Natural killer cell (primary cell): Measurements from ENCODE around the gene BIN1. TPM values are rescaled to one million over a fixed set of nuclear protein-coding genes. Genes with fewer than 3 reads are reported as not detected.
A peak's percentile ranks its signal among the peaks of the same experiment; 100 is the strongest.

Experiments used
- ATAC-seq, 3 donors: fragments of 150-1000 bp in 2 of 3; fragments of 200-7000 bp in 1 of 3; cut with Tn5 transposase; 1 replicate in 1 of 3; 2 replicates in 2 of 3; pipeline ENCODE4 v1.10.0; 2021; ENCODE audit warnings: mild to moderate bottlenecking in 2 of 3, moderate library complexity in 2 of 3
- DNase-seq, 2 donors: peaks; one replicate each; pipeline versions ENCODE4 v3.0.0 to v3.0.0-alpha.2; 2013 to 2021; ENCODE audit warnings: mixed read lengths in 1 of 2
- H3K27ac ChIP-seq: one replicate; pipeline ENCODE4 v1.5.1; 2013; ENCODE audit warnings: mild to moderate bottlenecking, low read length
- H3K27me3 ChIP-seq: one replicate; pipeline ENCODE4 v1.6.1; 2013; ENCODE audit warnings: low read length; ENCODE audit not compliant: control insufficient read depth, insufficient read depth
- H3K36me3 ChIP-seq: one replicate; pipeline ENCODE4 v1.6.1; 2013; ENCODE audit warnings: low read length; ENCODE audit not compliant: control insufficient read depth, insufficient read depth
- H3K4me1 ChIP-seq: one replicate; pipeline ENCODE4 v1.6.1; 2013; ENCODE audit warnings: low read length; ENCODE audit not compliant: control insufficient read depth, insufficient read depth
- H3K4me3 ChIP-seq: one replicate; pipeline ENCODE4 v1.5.1; 2013; ENCODE audit warnings: low read length
- H3K9me3 ChIP-seq: one replicate; pipeline ENCODE4 v1.6.1; 2013; ENCODE audit warnings: low read length; ENCODE audit not compliant: control insufficient read depth, insufficient read depth
- H3K27ac Mint-ChIP-seq, 2 donors: one replicate each; pipeline ENCODE4 v1.8.0; 2022; ENCODE audit warnings: mild to moderate bottlenecking in 2 of 2, mixed read lengths in 2 of 2, moderate library complexity in 1 of 2
- H3K27me3 Mint-ChIP-seq, 2 donors: one replicate each; pipeline ENCODE4 v1.8.0; 2022; ENCODE audit warnings: low read depth in 2 of 2, mixed read lengths in 2 of 2
- H3K36me3 Mint-ChIP-seq: one replicate; pipeline ENCODE4 v1.8.0; 2022; ENCODE audit warnings: mixed read lengths
- H3K4me1 Mint-ChIP-seq, 2 donors: one replicate each; pipeline ENCODE4 v1.8.0; 2022; ENCODE audit warnings: mixed read lengths in 2 of 2
- H3K4me3 Mint-ChIP-seq: one replicate; pipeline ENCODE4 v1.8.0; 2022; ENCODE audit warnings: mild to moderate bottlenecking, moderate library complexity, mixed read lengths
- H3K9me3 Mint-ChIP-seq, 2 donors: one replicate each; pipeline ENCODE4 v1.8.0; 2022; ENCODE audit warnings: mixed read lengths in 2 of 2
- CTCF ChIP-seq: fragments of 200-600 bp; IDR thresholded peaks from one replicate; pipeline ENCODE4 v1.8.0; 2022; ENCODE audit warnings: antibody characterized with exemption
- WGBS: methylation state at CpG from one replicate; pipeline ENCODE4 v1.1.7; 2013; ENCODE audit warnings: missing lambda C conversion rate; ENCODE audit not compliant: insufficient coverage; 5-methylcytosine and 5-hydroxymethylcytosine counted together
- intact Hi-C: fragments of 100-400 bp; cut with micrococcal nuclease; formaldehyde crosslinking; loops from one replicate; pipeline ENCODE4 v1.14.2; 2022
- total RNA-seq, 4 donors: library from RNA; stranded (reverse); fragments of 120-200 nt in 1 of 4; gene quantifications; one replicate each; pipeline versions ENCODE4 v1.2.3 to v1.2.4, GENCODE V29; 2013 to 2022

Gene BIN1
- total RNA-seq: 100 to 1,000 TPM in 2 of 3 donors, 10 to 100 TPM in 1; 73.5 to 131 (median 107) TPM
- total RNA-seq (2013): 103 TPM

GRCh38 chr2:127106991-127107621 is at the start of gene BIN1:
Gene BIN1 (minus strand): TSS chr2:127107154. CDS start chr2:127106943, 211 bp downstream.
- TF ChIP-seq CTCF: no peak
- WGBS: under 1% methylated on average over 77 of the region's 77 CpGs
- peaks cover 10 to 18% of the 10 kb centered on the region in 2 donors for H3K27me3 Mint-ChIP-seq
- no peaks in the 10 kb centered on the region for H3K9me3 Mint-ChIP-seq
- Histone ChIP-seq H3K9me3 (no peaks in the 10 kb centered on the region), H3K36me3 (no peaks in the 10 kb centered on the region), H3K27me3 (no peaks in the 10 kb centered on the region), H3K27ac (no peak within 1 kb of the TSS), H3K4me3 (peak within 1 kb of the TSS; percentile 49), H3K4me1 (peaks cover 31% of the 10 kb centered on the region)
- no peaks in the 10 kb centered on the region for H3K36me3 Mint-ChIP-seq
- H3K27ac Mint-ChIP-seq: peak within 1 kb of the TSS; percentile 75 to 85
- ATAC-seq (peak; percentile 88 to 89 (median 88)), DNase-seq (peak; percentile 65 to 87)
- H3K4me1 Mint-ChIP-seq: peaks cover 6 to 19% of the 10 kb centered on the region in 2 donors
- intact Hi-C loops: loop anchor here (2.0 to 5.0 kb wide), 2 partner anchors 26 to 40 kb away; no protein-coding TSS in a partner anchor
- peak within 1 kb of the TSS; percentile 98 for H3K4me3 Mint-ChIP-seq

DNA sequence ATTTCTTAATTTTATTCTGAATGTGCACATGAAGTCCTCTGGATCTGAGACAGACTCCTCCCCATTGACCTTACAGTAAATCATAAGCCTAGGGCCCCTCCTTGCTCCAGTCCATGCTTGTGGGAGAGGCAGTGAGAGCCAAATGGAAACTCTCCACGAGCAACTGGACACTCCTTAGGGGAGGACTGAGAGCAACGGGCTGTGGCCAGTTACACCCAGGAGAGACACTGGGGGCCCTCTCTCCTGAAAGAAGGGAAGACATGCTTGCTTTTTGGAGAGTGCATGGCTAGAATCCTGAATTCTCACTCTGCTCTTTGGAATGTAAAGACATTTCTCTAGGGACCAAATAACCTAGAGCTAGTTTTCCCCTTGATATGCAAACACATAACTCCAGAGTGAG is 49.0 kb upstream of the BIN1 start:
- H3K9me3 Mint-ChIP-seq: no peaks in the 10 kb centered on the region
- H3K4me3 Mint-ChIP-seq: no peak overlapping the region
- H3K27ac Mint-ChIP-seq: no peak overlapping the region
- DNase-seq (no peak), ATAC-seq (no peak)
- Histone ChIP-seq H3K27ac (no peak overlapping the region), H3K36me3 (no peaks in the 10 kb centered on the region), H3K9me3 (peaks cover 2% of the 10 kb centered on the region), H3K4me3 (no peak overlapping the region), H3K27me3 (no peaks in the 10 kb centered on the region), H3K4me1 (no peaks in the 10 kb centered on the region)
- H3K36me3 Mint-ChIP-seq: no peaks in the 10 kb centered on the region
- peaks cover 0 to 5% of the 10 kb centered on the region in 2 donors for H3K27me3 Mint-ChIP-seq
- H3K4me1 Mint-ChIP-seq: peaks cover 5 to 11% of the 10 kb centered on the region in 2 donors
- intact Hi-C loops: no loop called here
- WGBS: 80% methylated on average over 2 of the region's 2 CpGs
- no peak for TF ChIP-seq CTCF

GRCh38 chr2:127155028-127155581 is 48.2 kb upstream of the BIN1 start:
- 84% methylated on average over 7 of the region's 7 CpGs for WGBS
- DNase-seq: no peak

More at GRCh38 chr2:127155028-127155581, 48.2 kb upstream of the BIN1 start:
- Mint-ChIP-seq H3K36me3 (no peaks in the 10 kb centered on the region), H3K27me3 (peaks cover 0 to 5% of the 10 kb centered on the region in 2 donors), H3K4me1 (peaks cover 5 to 11% of the 10 kb centered on the region in 2 donors), H3K4me3 (no peak overlapping the region), H3K27ac (no peak overlapping the region), H3K9me3 (no peaks in the 10 kb centered on the region)
- Histone ChIP-seq H3K4me3 (no peak overlapping the region), H3K4me1 (no peaks in the 10 kb centered on the region), H3K27me3 (no peaks in the 10 kb centered on the region), H3K36me3 (no peaks in the 10 kb centered on the region), H3K9me3 (peaks cover 4% of the 10 kb centered on the region), H3K27ac (no peak overlapping the region)
- ATAC-seq: no peak
- intact Hi-C loops: no loop called here
- TF ChIP-seq CTCF: no peak
